GM23248 (cell line): ENCODE results near the gene CGN.

Source experiments
- EZH2 ChIP-seq: fragments of 200-600 bp; sonication (generic); IDR thresholded peaks from 2 replicates; pipeline ENCODE4 v1.6.1; 2018; ENCODE audit warnings: antibody characterized with exemption, mild to moderate bottlenecking; ENCODE audit not compliant: insufficient read depth, poor library complexity, severe bottlenecking
- EZH2phosphoT487 ChIP-seq: fragments of 200-600 bp; sonication (generic); IDR thresholded peaks from 2 replicates; pipeline ENCODE4 v1.6.1; 2018; ENCODE audit warnings: antibody characterized with exemption, moderate library complexity, mild to moderate bottlenecking, low read depth; ENCODE audit not compliant: insufficient read depth

DNA sequence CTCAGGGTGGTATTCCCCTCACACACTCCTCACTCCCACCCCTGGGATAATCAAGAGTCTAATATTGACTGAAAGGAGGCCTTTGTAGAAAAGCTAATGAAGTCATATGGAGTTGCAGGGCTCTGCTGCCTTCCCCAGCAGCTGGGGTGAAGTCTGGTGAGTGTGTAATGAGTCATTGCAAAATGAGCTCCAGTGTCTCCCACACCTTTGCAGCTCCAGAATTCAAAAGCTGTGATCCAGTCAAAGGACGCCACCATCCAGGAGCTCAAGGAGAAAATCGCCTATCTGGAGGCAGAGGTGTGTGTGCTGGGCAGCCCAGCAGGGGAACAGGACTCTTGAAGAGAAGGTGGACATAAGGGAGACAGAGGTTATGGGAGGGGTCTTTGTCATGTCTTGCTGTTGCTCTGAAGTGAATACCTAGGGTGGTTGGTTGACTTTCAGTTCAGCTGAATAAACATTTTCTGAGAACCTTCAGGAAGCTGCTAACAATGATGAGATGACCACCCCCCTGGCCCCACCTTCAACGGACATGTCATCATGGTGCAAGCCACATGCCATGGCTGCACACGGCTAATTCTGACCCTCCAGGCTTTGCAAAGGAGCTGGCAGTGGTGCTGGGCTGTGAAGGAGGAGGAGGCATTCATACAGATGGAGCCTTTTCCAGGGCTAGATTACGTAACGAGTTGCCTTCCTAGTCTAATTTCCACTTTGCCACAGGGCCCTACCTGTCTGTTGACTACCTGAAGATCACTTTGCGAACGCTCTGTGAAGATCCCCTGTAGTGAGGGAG, 68.4 kb downstream of the CGN start:
- TF ChIP-seq EZH2: no peak
- TF ChIP-seq EZH2phosphoT487: no peak
